ACHN (cell line): ENCODE data around the gene ABCA3.
"Not testable (repeated sequence)": the region's sequence is repeated elsewhere in the genome, so short reads cannot be mapped to it uniquely, and the experiment has no call there.

Experiments used
- DNase-seq: peaks from one replicate; pipeline ENCODE4 v3.0.0-alpha.2; 2015
- in situ Hi-C: cut with HindIII; loops from 2 replicates; pipeline ENCODE4 v1.10.0; 2017; ENCODE audit warnings: low sequenced_read_pairs, low pct_ligation_motif_present, low pct_unique_long_range_greater_than_20kb

The ABCA3 gene

GRCh38 chr16:2340564-2341455, at the start of gene ABCA3:
TSS of gene ABCA3 (minus strand) at chr16:2340728. CDS start at chr16:2326466, 14,262 bp downstream.
- in situ Hi-C loops: no loop called here
- DNase-seq: peak; percentile 95

GRCh38 chr16:2388875-2389433, 48.4 kb upstream of the ABCA3 start:
- in situ Hi-C loops: no loop called here
- DNase-seq: no peak

- in situ Hi-C loops: no loop called here
Measured at GRCh38 chr16:2388139-2388874, 47.8 kb upstream of the ABCA3 start.

GRCh38 chr16:2386990-2387389, 46.5 kb upstream of the ABCA3 start:
- in situ Hi-C loops: no loop called here
- peak; percentile 12 for DNase-seq

More at GRCh38 chr16:2388139-2388874, 47.8 kb upstream of the ABCA3 start:
- no peak for DNase-seq

- DNase-seq, in situ Hi-C loops: not testable (repeated sequence)
Measured at GRCh38 chr16:2385982-2386381, 45.5 kb upstream of the ABCA3 start.

- DNase-seq: peak; percentile 34
- in situ Hi-C loops: no loop called here
Measured at GRCh38 chr16:2385190-2385836, 44.8 kb upstream of the ABCA3 start.

- DNase-seq: no peak
- in situ Hi-C loops: no loop called here
Measured at GRCh38 chr16:2384426-2384825, 43.9 kb upstream of the ABCA3 start.

GRCh38 chr16:2383501-2383900, 43.0 kb upstream of the ABCA3 start:
- DNase-seq: no peak
- in situ Hi-C loops: no loop called here

- in situ Hi-C loops: no loop called here
- DNase-seq: no peak
Measured at GRCh38 chr16:2374644-2375043, 34.1 kb upstream of the ABCA3 start.

GRCh38 chr16:2373176-2373575, 32.6 kb upstream of the ABCA3 start:
- in situ Hi-C loops: no loop called here
- DNase-seq: no peak

- no peak for DNase-seq
- in situ Hi-C loops: no loop called here
Measured at GRCh38 chr16:2372684-2373083, 32.2 kb upstream of the ABCA3 start.

GRCh38 chr16:2371421-2371820, 30.9 kb upstream of the ABCA3 start:
- in situ Hi-C loops: no loop called here

GRCh38 chr16:2370721-2371120, 30.2 kb upstream of the ABCA3 start:
- DNase-seq: no peak
- in situ Hi-C loops: no loop called here

More at GRCh38 chr16:2371421-2371820, 30.9 kb upstream of the ABCA3 start:
- DNase-seq: no peak

GRCh38 chr16:2366660-2367309, 26.3 kb upstream of the ABCA3 start:
- DNase-seq: no peak
- in situ Hi-C loops: no loop called here

GRCh38 chr16:2365397-2366294, 25.1 kb upstream of the ABCA3 start:
- in situ Hi-C loops: no loop called here
- DNase-seq: no peak

- no peak for DNase-seq
- in situ Hi-C loops: no loop called here
Measured at GRCh38 chr16:2364638-2365210, 24.2 kb upstream of the ABCA3 start.

- in situ Hi-C loops: no loop called here
- no peak for DNase-seq
Measured at GRCh38 chr16:2362218-2362617, 21.7 kb upstream of the ABCA3 start.
